ENCODE measurements around the gene CALML3.

DNA sequence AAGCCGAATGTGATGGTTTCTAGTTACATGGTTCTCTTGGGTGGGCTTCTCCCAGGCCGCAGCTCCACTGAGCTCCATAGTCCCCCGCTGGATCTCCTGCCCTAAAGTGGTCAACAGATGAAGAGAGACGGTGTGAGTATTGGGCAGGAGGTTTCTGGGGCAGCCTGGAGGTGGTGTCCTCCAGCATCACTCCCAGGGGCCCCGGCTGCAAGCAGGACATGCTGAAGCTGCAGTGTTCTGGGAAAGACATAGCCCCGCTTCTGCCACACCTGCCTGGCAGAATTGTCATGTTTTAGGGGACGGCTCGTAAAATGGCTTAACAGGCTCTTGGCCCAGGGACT is 40.4 kb downstream of the CALML3 start:
- TF ChIP-seq EZH2 (IDR thresholded peaks at IDR 0.05; ENCODE audit: insufficient read depth, low read length) (no peak), CTCF (IDR thresholded peaks at IDR 0.05; ENCODE audit: insufficient read depth, low read depth, low read length) (no peak)
